VCaP (cell line): Measurements from ENCODE around the gene CTTN.

Experiments used
- H3K27ac ChIP-seq: fragments of 450-650 bp; 2 replicates; pipeline ENCODE4 v1.5.1; 2017
- CTCF ChIP-seq: fragments of 450-650 bp; conservative IDR thresholded peaks from 2 replicates; pipeline ENCODE4 v1.5.1; 2017; ENCODE audit warnings: mild to moderate bottlenecking, moderate library complexity

CTTN gene

GRCh38 chr11:70467201-70468085 is 69.1 kb downstream of the CTTN start:
- TF ChIP-seq CTCF: peak; percentile 97
- H3K27ac ChIP-seq: no peak overlapping the region

DNA sequence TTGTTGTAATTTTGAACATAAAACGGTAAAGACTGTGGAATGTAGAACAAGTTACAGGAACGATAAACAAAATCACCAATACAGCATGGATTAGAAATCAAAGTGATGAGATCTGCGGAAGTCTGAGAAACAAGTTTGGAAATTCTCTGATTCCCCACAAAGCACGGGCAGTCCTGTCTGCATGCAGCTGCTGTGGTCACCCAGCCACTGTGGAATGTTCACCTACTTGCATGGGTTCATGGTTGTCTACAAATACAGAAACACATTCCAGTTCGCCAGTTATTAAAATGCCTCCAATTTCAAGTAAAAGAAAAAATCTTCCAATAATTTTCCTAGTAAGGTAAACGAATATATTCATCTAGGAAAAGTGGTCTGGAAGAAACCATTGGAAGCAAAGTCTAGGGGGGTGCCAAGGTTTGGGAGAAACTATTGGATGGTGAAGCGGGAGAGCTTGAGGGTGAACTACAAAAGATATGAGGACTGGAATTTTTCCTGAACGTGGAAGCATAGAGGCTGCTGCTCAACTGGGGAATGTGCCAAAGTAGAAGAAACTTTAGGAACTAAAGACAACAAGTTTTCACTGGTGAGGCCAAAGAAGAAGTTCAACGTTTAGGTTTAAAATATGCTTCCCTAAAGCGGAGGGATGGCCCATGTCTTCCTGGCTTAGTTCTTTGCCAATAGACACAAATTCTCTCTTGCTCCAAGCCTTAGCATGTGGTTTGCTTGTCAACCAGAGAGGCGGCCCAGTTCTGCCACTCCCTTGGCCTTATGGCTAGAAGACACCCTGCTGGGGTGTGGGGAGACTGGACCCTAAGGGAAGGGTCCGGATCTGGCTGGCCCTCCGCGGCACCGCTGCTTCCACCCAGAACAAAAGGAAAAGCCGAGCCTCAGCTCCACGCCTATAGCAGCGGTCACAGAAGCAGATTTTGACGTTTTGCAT is 70.2 kb downstream of the CTTN start:
- TF ChIP-seq CTCF: no peak
- H3K27ac ChIP-seq: no peak overlapping the region

- H3K27ac ChIP-seq: no peak overlapping the region
- no peak for TF ChIP-seq CTCF
These were observed 71.8 kb downstream of the CTTN start for GRCh38 chr11:70470127-70470526.

GRCh38 chr11:70471254-70471653 is 72.9 kb downstream of the CTTN start:
- TF ChIP-seq CTCF: peak; percentile 74
- H3K27ac ChIP-seq: no peak overlapping the region

- H3K27ac ChIP-seq: no peak overlapping the region
- no peak for TF ChIP-seq CTCF
These were observed 73.9 kb downstream of the CTTN start for GRCh38 chr11:70472240-70472639.

GRCh38 chr11:70473186-70473872 is 75.0 kb downstream of the CTTN start:
- no peak overlapping the region for H3K27ac ChIP-seq
- TF ChIP-seq CTCF: no peak
